Adrenal gland (tissue), 12 donors: ENCODE results near the gene SNRPD1. TPM values are rescaled to one million over a fixed set of nuclear protein-coding genes. Genes with fewer than 3 reads are reported as not detected.
"Not testable (repeated sequence)": the region's sequence is repeated elsewhere in the genome, so short reads cannot be mapped to it uniquely, and the experiment has no call there.

Experiments
- DNase-seq, 7 donors: peaks; one replicate each; pipeline ENCODE4 v3.0.0-alpha.2; 2019 to 2020
- H3K27ac ChIP-seq, 5 donors: fragments of 200-600 bp; sonication (generic) in 4 of 5; 1 replicate in 3 of 5; 2 replicates in 2 of 5; pipeline versions ENCODE4 v1.5.1 to v1.8.0; 2016 to 2020; ENCODE audit warnings: mild to moderate bottlenecking in 1 of 5
- H3K27me3 ChIP-seq: fragments of 200-600 bp; 2 replicates; pipeline ENCODE4 v1.8.0; 2021
- H3K36me3 ChIP-seq, 2 donors: fragments of 200-600 bp; replicated peaks in 1 of 2; 1 replicate in 1 of 2; 2 replicates in 1 of 2; pipeline versions ENCODE4 v1.5.1 to v1.8.0; 2018 to 2022
- H3K4me1 ChIP-seq, 2 donors: fragments of 200-600 bp; replicated peaks in 1 of 2; 1 replicate in 1 of 2; 2 replicates in 1 of 2; pipeline versions ENCODE4 v1.5.1 to v1.8.0; 2018 to 2021
- H3K4me3 ChIP-seq, 4 donors: fragments of 200-600 bp; sonication (generic) in 3 of 4; one replicate each; pipeline ENCODE4 v1.5.1; 2016 to 2018
- H3K9me3 ChIP-seq, 3 donors: fragments of 200-600 bp; sonication (generic) in 1 of 3; replicated peaks in 1 of 3; 1 replicate in 2 of 3; 2 replicates in 1 of 3; pipeline versions ENCODE4 v1.5.1 to v1.8.0; 2016 to 2021
- CTCF ChIP-seq, 6 experiments: fragments of 450-650 bp in 4 of 6; fragments of 200-600 bp in 2 of 6; sonication (generic) in 1 of 6; IDR thresholded peaks; 1 replicate in 5 of 6; 2 replicates in 1 of 6; pipeline versions ENCODE4 v1.5.1 to v1.8.0; 2016 to 2021; ENCODE audit warnings: antibody characterized with exemption in 6 of 6, mild to moderate bottlenecking in 2 of 6, moderate library complexity in 1 of 6
- POLR2A ChIP-seq, 2 donors: fragments of 450-650 bp; IDR thresholded peaks; one replicate each; pipeline ENCODE4 v1.6.1; 2017; ENCODE audit warnings: antibody characterized with exemption in 2 of 2, mild to moderate bottlenecking in 2 of 2, moderate library complexity in 1 of 2
- WGBS, 4 donors: extraction: QIAGEN DNeasy Blood & Tissue Kit in 2 of 4; methylation state at CpG; one replicate each; pipeline versions ENCODE4 v1.1.5 to v1.1.7; 2013 to 2017; 5-methylcytosine and 5-hydroxymethylcytosine counted together
- intact Hi-C, 2 donors: fragments of 100-400 bp; cut with DNase I; formaldehyde crosslinking; loops; one replicate each; pipeline versions ENCODE4 v1.14.1 to v1.15.0; 2022 to 2023
- polyA plus RNA-seq, 3 donors: library from polyadenylated mRNA; stranded (reverse); fragments of 200-250 nt in 2 of 3; fragments of 350-450 nt in 1 of 3; fragmentation: Illumina TruSeq in 1 of 3; extraction: RNeasy Lipid Tissue Mini Kit (QIAGEN cat#74804) in 1 of 3; gene quantifications; one replicate each; pipeline ENCODE4 v1.2.3, GENCODE V29; 2013 to 2014
- total RNA-seq, 9 donors: library from RNA; depleted of rRNA in 4 of 9; stranded (reverse); fragments of >200 nt in 4 of 9; fragments of 120-200 nt in 1 of 9; fragmentation: NEBNext Ultra II Directional in 1 of 9; extraction: Animal tissue kit (Norgen Biotek cat#: 25700) in 1 of 9; gene quantifications; one replicate each; pipeline versions ENCODE4 v1.1.0 to v1.2.4, GENCODE V29; 2013 to 2023
- donor health status: healthy with polysubstance abuse.
- donor health status: Bipolar disorder and iron deficiency.
- donor health status: DM: yes; HTN: yes; CAD: no.
- donor health status: DM: no; HTN: no; CAD: no.
- donor health status: DM: no; HTN: no; CAD: no.
- donor health status: DM: yes; HTN: yes; CAD: no.

SNRPD1 gene
- total and polyA plus RNA-seq, 12 donors, result 2.6 to 104 (median 18.6) TPM

GRCh38 chr18:21602299-21602587 is 9.9 kb upstream of the SNRPD1 start:
- Histone ChIP-seq H3K9me3 (no peaks in the 10 kb centered on the region), H3K4me1 (peaks cover 9% of the 10 kb centered on the region in 2 donors), H3K27me3 (no peaks in the 10 kb centered on the region), H3K4me3 (no peak overlapping the region), H3K27ac (no peak overlapping the region), H3K36me3 (no peaks in the 10 kb centered on the region)
- intact Hi-C loops, result no loop called here
- DNase-seq, result peak in 1 of 7 donors; percentile 22
- 60 to 89% (median 83%) methylated on average over 5 of the region's 5 CpGs for whole genome bisulfite sequencing, 4 donors
- no peak for TF ChIP-seq CTCF (IDR thresholded peaks at IDR 0.05)
- TF ChIP-seq POLR2A (IDR thresholded peaks at IDR 0.05), result no peak

- H3K9me3 ChIP-seq, result no peaks in the 10 kb centered on the region
- H3K4me3 ChIP-seq, result peak overlapping the region in 1 of 4 donors; percentile 15
- no peaks in the 10 kb centered on the region for H3K27me3 ChIP-seq
- H3K4me1 ChIP-seq, result no peaks in the 10 kb centered on the region
- TF ChIP-seq CTCF (IDR thresholded peaks at IDR 0.05) (no peak), POLR2A (IDR thresholded peaks at IDR 0.05) (no peak)
- intact Hi-C loops, result no loop called here
- no peak for DNase-seq
- no peaks in the 10 kb centered on the region for H3K36me3 ChIP-seq
- WGBS, 4 donors, result 27 to 47% (median 33%) methylated on average over 2 of the region's 2 CpGs
- peak overlapping the region in 2 of 5 donors; percentile 38 to 57 for H3K27ac ChIP-seq
Measured at GRCh38 chr18:21604671-21605070, 7.4 kb upstream of the SNRPD1 start.

GRCh38 chr18:21605213-21605612 is 6.9 kb upstream of the SNRPD1 start:
- H3K4me1 ChIP-seq, result no peaks in the 10 kb centered on the region
- no peak for DNase-seq
- H3K36me3 ChIP-seq, result no peaks in the 10 kb centered on the region
- H3K9me3 ChIP-seq, result no peaks in the 10 kb centered on the region
- H3K27me3 ChIP-seq, result no peaks in the 10 kb centered on the region
- peak overlapping the region in 2 of 5 donors; percentile 38 to 57 for H3K27ac ChIP-seq
- peak overlapping the region in 1 of 4 donors; percentile 15 for H3K4me3 ChIP-seq
- intact Hi-C loops, result no loop called here
- TF ChIP-seq CTCF (IDR thresholded peaks at IDR 0.05), result no peak
- no peak for TF ChIP-seq POLR2A (IDR thresholded peaks at IDR 0.05)

GRCh38 chr18:21611401-21612124 is 551 bp upstream of the SNRPD1 start:
- H3K4me3 ChIP-seq, result peak overlapping the region in 2 of 4 donors; percentile 35 to 89
- intact Hi-C loops, result loop anchor here in 1 of 2 donors (10.0 kb wide), 1 partner anchor 243 kb away; no protein-coding TSS in a partner anchor

GRCh38 chr18:21621640-21622039 is 9.5 kb downstream of the SNRPD1 start:
- WGBS, 4 donors, result 92 to 96% (median 94%) methylated on average over 9 of the region's 9 CpGs
- peaks cover 0 to 39% of the 10 kb centered on the region in 2 donors for H3K36me3 ChIP-seq
- H3K27ac ChIP-seq, intact Hi-C loops, H3K27me3 ChIP-seq, H3K4me3 ChIP-seq, DNase-seq, H3K4me1 ChIP-seq, H3K9me3 ChIP-seq: not testable (repeated sequence)

More at GRCh38 chr18:21611401-21612124, 551 bp upstream of the SNRPD1 start:
- Histone ChIP-seq H3K4me1 (peaks cover 9 to 22% of the 10 kb centered on the region in 2 donors), H3K27ac (peak overlapping the region in 3 of 5 donors; percentile 76 to 90 (median 84))
- not testable (repeated sequence) for H3K36me3 ChIP-seq, H3K27me3 ChIP-seq, DNase-seq, H3K9me3 ChIP-seq
- 54 to 63% (median 59%) methylated on average over 23 to 30 of the region's 30 CpGs for WGBS, 4 donors
